Central memory CD8-positive, alpha-beta T cell (primary cell): ENCODE measurements around the gene BCL2.

ENCODE experiments used
- ATAC-seq: fragments of 150-1000 bp; cut with Tn5 transposase; replicated peaks from 2 replicates; pipeline ENCODE4 v1.10.0; 2022; ENCODE audit warnings: mild to moderate bottlenecking, moderate FRiP score, moderate number of reproducible peaks; ENCODE audit not compliant: poor library complexity, severe bottlenecking; ENCODE audit errors: extremely low read depth
- DNase-seq, 2 donors: peaks; one replicate each; pipeline ENCODE4 v3.0.0; 2021; ENCODE audit warnings: low spot score in 2 of 2
- H3K27ac Mint-ChIP-seq: one replicate; pipeline ENCODE4 v1.8.0; 2022; ENCODE audit warnings: low read depth, mild to moderate bottlenecking, moderate library complexity, mixed read lengths
- H3K27me3 Mint-ChIP-seq: one replicate; pipeline ENCODE4 v1.8.0; 2022; ENCODE audit warnings: mixed read lengths
- H3K36me3 Mint-ChIP-seq: one replicate; pipeline ENCODE4 v1.8.0; 2022; ENCODE audit warnings: mild to moderate bottlenecking, moderate library complexity, mixed read lengths; ENCODE audit not compliant: insufficient read depth
- H3K4me1 Mint-ChIP-seq: one replicate; pipeline ENCODE4 v1.8.0; 2022; ENCODE audit warnings: mixed read lengths
- H3K4me3 Mint-ChIP-seq: one replicate; pipeline ENCODE4 v1.8.0; 2022; ENCODE audit warnings: mild to moderate bottlenecking, moderate library complexity, mixed read lengths
- H3K9me3 Mint-ChIP-seq: one replicate; pipeline ENCODE4 v1.8.0; 2022; ENCODE audit warnings: mixed read lengths

Gene BCL2

GRCh38 chr18:63253014-63253413, 66.6 kb downstream of the BCL2 start:
- H3K9me3 Mint-ChIP-seq: no peaks in the 10 kb centered on the region
- H3K4me1 Mint-ChIP-seq: peaks cover 50% of the 10 kb centered on the region
- peak overlapping the region; percentile 56 for H3K27ac Mint-ChIP-seq
- H3K27me3 Mint-ChIP-seq: no peaks in the 10 kb centered on the region
- DNase-seq: no peak
- no peak overlapping the region for H3K4me3 Mint-ChIP-seq
- peaks cover 9% of the 10 kb centered on the region for H3K36me3 Mint-ChIP-seq
- ATAC-seq: no peak

GRCh38 chr18:63249771-63250170, 69.8 kb downstream of the BCL2 start:
- Mint-ChIP-seq H3K4me1 (peaks cover 39% of the 10 kb centered on the region), H3K27ac (no peak overlapping the region), H3K9me3 (no peaks in the 10 kb centered on the region), H3K36me3 (peaks cover 8% of the 10 kb centered on the region), H3K27me3 (no peaks in the 10 kb centered on the region), H3K4me3 (no peak overlapping the region)
- ATAC-seq (no peak), DNase-seq (no peak)

- Mint-ChIP-seq H3K27ac (no peak overlapping the region), H3K27me3 (no peaks in the 10 kb centered on the region), H3K9me3 (no peaks in the 10 kb centered on the region), H3K36me3 (peaks cover 5% of the 10 kb centered on the region), H3K4me3 (no peak overlapping the region), H3K4me1 (peaks cover 33% of the 10 kb centered on the region)
- ATAC-seq (no peak), DNase-seq (no peak)
Observed at GRCh38 chr18:63247926-63248325, 71.6 kb downstream of the BCL2 start.

GRCh38 chr18:63247506-63247905, 72.1 kb downstream of the BCL2 start:
- no peak overlapping the region for H3K4me3 Mint-ChIP-seq

GRCh38 chr18:63245600-63245999, 74.0 kb downstream of the BCL2 start:
- Mint-ChIP-seq H3K36me3 (peaks cover 3% of the 10 kb centered on the region), H3K4me1 (peaks cover 31% of the 10 kb centered on the region), H3K4me3 (no peak overlapping the region), H3K9me3 (no peaks in the 10 kb centered on the region), H3K27ac (no peak overlapping the region), H3K27me3 (no peaks in the 10 kb centered on the region)
- ATAC-seq (no peak), DNase-seq (no peak)

More at GRCh38 chr18:63247506-63247905, 72.1 kb downstream of the BCL2 start:
- Mint-ChIP-seq H3K27me3 (no peaks in the 10 kb centered on the region), H3K36me3 (peaks cover 5% of the 10 kb centered on the region), H3K9me3 (no peaks in the 10 kb centered on the region), H3K27ac (no peak overlapping the region), H3K4me1 (peaks cover 33% of the 10 kb centered on the region)
- DNase-seq (no peak), ATAC-seq (no peak)

- peaks cover 24% of the 10 kb centered on the region for H3K4me1 Mint-ChIP-seq
Observed at GRCh38 chr18:63244607-63245006, 75.0 kb downstream of the BCL2 start.

GRCh38 chr18:63241760-63242159, 77.8 kb downstream of the BCL2 start:
- peaks cover 7% of the 10 kb centered on the region for H3K36me3 Mint-ChIP-seq
- no peaks in the 10 kb centered on the region for H3K9me3 Mint-ChIP-seq
- DNase-seq (no peak), ATAC-seq (no peak)
- H3K4me1 Mint-ChIP-seq: peaks cover 24% of the 10 kb centered on the region
- no peak overlapping the region for H3K27ac Mint-ChIP-seq
- no peaks in the 10 kb centered on the region for H3K27me3 Mint-ChIP-seq
- no peak overlapping the region for H3K4me3 Mint-ChIP-seq

More at GRCh38 chr18:63244607-63245006, 75.0 kb downstream of the BCL2 start:
- no peak overlapping the region for H3K27ac Mint-ChIP-seq
- no peak for DNase-seq
- no peak for ATAC-seq
- H3K36me3 Mint-ChIP-seq: peaks cover 7% of the 10 kb centered on the region
- H3K27me3 Mint-ChIP-seq: no peaks in the 10 kb centered on the region
- no peaks in the 10 kb centered on the region for H3K9me3 Mint-ChIP-seq
- H3K4me3 Mint-ChIP-seq: no peak overlapping the region

- H3K4me1 Mint-ChIP-seq: peaks cover 24% of the 10 kb centered on the region
- ATAC-seq (no peak), DNase-seq (no peak)
- H3K27ac Mint-ChIP-seq: no peak overlapping the region
- no peaks in the 10 kb centered on the region for H3K27me3 Mint-ChIP-seq
- H3K36me3 Mint-ChIP-seq: peaks cover 8% of the 10 kb centered on the region
- H3K4me3 Mint-ChIP-seq: no peak overlapping the region
- no peaks in the 10 kb centered on the region for H3K9me3 Mint-ChIP-seq
Observed at GRCh38 chr18:63241317-63241712, 78.3 kb downstream of the BCL2 start.

GRCh38 chr18:63240531-63241316, 78.8 kb downstream of the BCL2 start:
- H3K27ac Mint-ChIP-seq: no peak overlapping the region
- H3K27me3 Mint-ChIP-seq: no peaks in the 10 kb centered on the region
- peaks cover 28% of the 10 kb centered on the region for H3K4me1 Mint-ChIP-seq
- peaks cover 12% of the 10 kb centered on the region for H3K36me3 Mint-ChIP-seq
- no peak overlapping the region for H3K4me3 Mint-ChIP-seq
- ATAC-seq (no peak), DNase-seq (no peak)
- H3K9me3 Mint-ChIP-seq: no peaks in the 10 kb centered on the region

- no peaks in the 10 kb centered on the region for H3K9me3 Mint-ChIP-seq
- DNase-seq (no peak), ATAC-seq (no peak)
- H3K27ac Mint-ChIP-seq: no peak overlapping the region
- H3K36me3 Mint-ChIP-seq: peaks cover 12% of the 10 kb centered on the region
- H3K4me1 Mint-ChIP-seq: peaks cover 38% of the 10 kb centered on the region
- no peaks in the 10 kb centered on the region for H3K27me3 Mint-ChIP-seq
- no peak overlapping the region for H3K4me3 Mint-ChIP-seq
Observed at GRCh38 chr18:63238693-63239075, 80.9 kb downstream of the BCL2 start.

GRCh38 chr18:63237881-63238692, 81.5 kb downstream of the BCL2 start:
- Mint-ChIP-seq H3K4me3 (no peak overlapping the region), H3K9me3 (no peaks in the 10 kb centered on the region), H3K4me1 (peaks cover 39% of the 10 kb centered on the region), H3K36me3 (peaks cover 12% of the 10 kb centered on the region), H3K27ac (no peak overlapping the region), H3K27me3 (no peaks in the 10 kb centered on the region)
- ATAC-seq: no peak
- DNase-seq: no peak

GRCh38 chr18:63236921-63237846, 82.4 kb downstream of the BCL2 start:
- Mint-ChIP-seq H3K36me3 (peaks cover 12% of the 10 kb centered on the region), H3K4me1 (peaks cover 39% of the 10 kb centered on the region), H3K9me3 (no peaks in the 10 kb centered on the region), H3K27me3 (no peaks in the 10 kb centered on the region), H3K4me3 (no peak overlapping the region), H3K27ac (peak overlapping the region; percentile 84)
- no peak for DNase-seq
- ATAC-seq: no peak
